ENCODE data around the gene TUT1.
A peak's percentile ranks its signal among the peaks of the same experiment; 100 is the strongest.

The TUT1 gene

GRCh38 chr11:62542750-62543567 is 48.4 kb downstream of the TUT1 start:
- peak in 3 of 4 experiments; percentile 50 to 66 (median 60) for DNase-seq (ENCODE audit: low read depth in 4 of 4, low spot score in 1 of 4)

- no peak for DNase-seq (ENCODE audit: low read depth in 4 of 4, low spot score in 1 of 4)
Observed at GRCh38 chr11:62542111-62542745, 49.1 kb downstream of the TUT1 start.

- DNase-seq (ENCODE audit: low read depth in 4 of 4, low spot score in 1 of 4) = no peak
Observed at GRCh38 chr11:62540804-62541701, 50.3 kb downstream of the TUT1 start.

GRCh38 chr11:62539238-62539925 is 51.9 kb downstream of the TUT1 start:
- DNase-seq (ENCODE audit: low read depth in 4 of 4, low spot score in 1 of 4) = no peak

- no peak for DNase-seq (ENCODE audit: low read depth in 4 of 4, low spot score in 1 of 4)
Observed at GRCh38 chr11:62538470-62539237, 52.7 kb downstream of the TUT1 start.

GRCh38 chr11:62536301-62536957 is 54.9 kb downstream of the TUT1 start:
- DNase-seq (ENCODE audit: low read depth in 4 of 4, low spot score in 1 of 4) = no peak

GRCh38 chr11:62535802-62536201 is 55.5 kb downstream of the TUT1 start:
- DNase-seq (ENCODE audit: low read depth in 4 of 4, low spot score in 1 of 4) = no peak

- DNase-seq (ENCODE audit: low read depth in 4 of 4, low spot score in 1 of 4) = no peak
Observed at GRCh38 chr11:62534779-62535545, 56.4 kb downstream of the TUT1 start.

- no peak for DNase-seq (ENCODE audit: low read depth in 4 of 4, low spot score in 1 of 4)
Observed at GRCh38 chr11:62532096-62532495, 59.2 kb downstream of the TUT1 start.
